Mesendoderm (in vitro differentiated cells): Measurements from ENCODE around the gene ZNF101.

Experiments
- DNase-seq: peaks from one replicate; pipeline ENCODE4 v3.0.0; 2013
- H2AK5ac ChIP-seq: 2 replicates; pipeline ENCODE4 v1.6.1; 2013; ENCODE audit warnings: low read length, inconsistent platforms
- H2BK120ac ChIP-seq: 2 replicates; pipeline ENCODE4 v1.6.1; 2013; ENCODE audit warnings: low read depth, mild to moderate bottlenecking, low read length, moderate library complexity, mixed read lengths
- H2BK15ac ChIP-seq: replicated peaks from 2 replicates; pipeline ENCODE4 v1.6.1; 2013; ENCODE audit warnings: low read depth, mild to moderate bottlenecking, moderate library complexity
- H2BK5ac ChIP-seq: 2 replicates; pipeline ENCODE4 v1.6.1; 2013; ENCODE audit warnings: low read length, inconsistent platforms
- H3K18ac ChIP-seq: 2 replicates; pipeline ENCODE4 v1.6.1; 2013; ENCODE audit warnings: mild to moderate bottlenecking, low read length, mixed read lengths
- H3K23ac ChIP-seq: one replicate; pipeline ENCODE4 v1.6.1; 2013; ENCODE audit warnings: low read length
- H3K27ac ChIP-seq: 2 replicates; pipeline ENCODE4 v1.5.1; 2013; ENCODE audit warnings: low read depth, mild to moderate bottlenecking, inconsistent platforms, low read length, moderate library complexity
- H3K27me3 ChIP-seq: 2 replicates; pipeline ENCODE4 v1.6.1; 2013; ENCODE audit warnings: low read length, control low read depth, mild to moderate bottlenecking, inconsistent platforms; ENCODE audit not compliant: insufficient read depth, poor library complexity
- H3K36me3 ChIP-seq: 2 replicates; pipeline ENCODE4 v1.6.1; 2013; ENCODE audit warnings: low read length, inconsistent platforms; ENCODE audit not compliant: control insufficient read depth, insufficient read depth
- H3K4ac ChIP-seq: one replicate; pipeline ENCODE4 v1.6.1; 2013; ENCODE audit warnings: low read depth, mild to moderate bottlenecking, low read length, moderate library complexity
- H3K4me1 ChIP-seq: 2 replicates; pipeline ENCODE4 v1.6.1; 2013; ENCODE audit warnings: low read depth, low read length, inconsistent platforms; ENCODE audit not compliant: control insufficient read depth
- H3K4me2 ChIP-seq: 2 replicates; pipeline ENCODE4 v1.6.1; 2013; ENCODE audit warnings: low read length
- H3K4me3 ChIP-seq: 2 replicates; pipeline ENCODE4 v1.5.1; 2013; ENCODE audit warnings: mild to moderate bottlenecking, low read length
- H3K56ac ChIP-seq: one replicate; pipeline ENCODE4 v1.6.1; 2013; ENCODE audit warnings: low read length
- H3K79me1 ChIP-seq: 2 replicates; pipeline ENCODE4 v1.6.1; 2013; ENCODE audit warnings: low read length, inconsistent platforms
- H3K79me2 ChIP-seq: 2 replicates; pipeline ENCODE4 v1.6.1; 2013; ENCODE audit warnings: mild to moderate bottlenecking, low read length; ENCODE audit not compliant: control insufficient read depth, insufficient read depth
- H3K9ac ChIP-seq: 2 replicates; pipeline ENCODE4 v1.6.1; 2013; ENCODE audit warnings: low read length, inconsistent platforms
- H4K5ac ChIP-seq: one replicate; pipeline ENCODE4 v1.6.1; 2013; ENCODE audit warnings: low read length
- H4K8ac ChIP-seq: one replicate; pipeline ENCODE4 v1.6.1; 2013; ENCODE audit warnings: low read depth, mild to moderate bottlenecking, control low read depth, low read length, moderate library complexity
- WGBS: extraction: QIAGEN DNeasy Blood & Tissue Kit; methylation state at CpG from one replicate; pipeline ENCODE4 v1.1.7; 2013; ENCODE audit warnings: low lambda C conversion rate, missing lambda C conversion rate; ENCODE audit not compliant: insufficient coverage; ENCODE audit errors: extremely low coverage; 5-methylcytosine and 5-hydroxymethylcytosine counted together

ZNF101 gene

GRCh38 chr19:19631346-19631745 is 37.3 kb upstream of the ZNF101 start:
- peaks cover 5% of the 10 kb centered on the region for H3K79me1 ChIP-seq
- no peak overlapping the region for H3K4me2 ChIP-seq
- H2BK5ac ChIP-seq, result no peak overlapping the region
- WGBS, result no CpG with 5 or more reads among the region's 7 CpGs
- H3K23ac ChIP-seq, result no peak overlapping the region
- peaks cover 5% of the 10 kb centered on the region for H3K4me1 ChIP-seq
- peaks cover 3% of the 10 kb centered on the region for H3K36me3 ChIP-seq
- H2BK15ac ChIP-seq, result no peak overlapping the region
- no peak overlapping the region for H3K18ac ChIP-seq
- no peak for DNase-seq
- no peaks in the 10 kb centered on the region for H3K79me2 ChIP-seq
- no peak overlapping the region for H2AK5ac ChIP-seq
- H3K4ac ChIP-seq, result no peak overlapping the region
- H3K56ac ChIP-seq, result no peak overlapping the region
- H3K27ac ChIP-seq, result no peak overlapping the region
- H3K4me3 ChIP-seq, result no peak overlapping the region
- no peak overlapping the region for H3K9ac ChIP-seq
- no peak overlapping the region for H2BK120ac ChIP-seq
- no peaks in the 10 kb centered on the region for H3K27me3 ChIP-seq
- H4K8ac ChIP-seq, result no peak overlapping the region
- no peak overlapping the region for H4K5ac ChIP-seq

DNA sequence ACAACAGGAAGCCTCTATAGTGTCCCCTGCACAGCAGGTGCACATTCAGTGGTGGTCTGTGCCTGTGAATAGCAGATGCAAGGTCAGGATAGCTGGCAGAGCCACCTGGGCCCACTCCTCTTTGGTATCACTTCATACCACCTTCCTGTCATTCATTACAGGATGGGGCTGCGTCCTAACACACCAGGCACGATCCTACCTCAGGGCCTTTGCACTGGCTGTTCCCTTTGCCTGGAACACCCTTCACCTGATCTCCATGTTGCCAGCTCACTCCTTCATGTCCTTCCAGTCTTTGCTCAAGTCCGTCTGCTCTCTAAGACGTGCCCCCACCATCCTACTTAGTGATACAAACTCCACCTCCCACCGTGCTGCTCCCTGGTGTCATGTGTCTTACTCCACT is 36.0 kb upstream of the ZNF101 start:
- no peak overlapping the region for H2BK5ac ChIP-seq
- no peaks in the 10 kb centered on the region for H3K79me1 ChIP-seq
- no peak overlapping the region for H3K9ac ChIP-seq
- H3K18ac ChIP-seq, result no peak overlapping the region
- DNase-seq, result no peak
- no peak overlapping the region for H2AK5ac ChIP-seq
- no peak overlapping the region for H4K5ac ChIP-seq
- no peaks in the 10 kb centered on the region for H3K79me2 ChIP-seq
- no CpG with 5 or more reads among the region's 5 CpGs for WGBS
- no peak overlapping the region for H3K4me3 ChIP-seq
- no peak overlapping the region for H3K4ac ChIP-seq
- no peak overlapping the region for H3K27ac ChIP-seq
- H2BK15ac ChIP-seq, result no peak overlapping the region
- no peak overlapping the region for H3K4me2 ChIP-seq
- H3K56ac ChIP-seq, result no peak overlapping the region
- peaks cover 3% of the 10 kb centered on the region for H3K36me3 ChIP-seq
- no peaks in the 10 kb centered on the region for H3K27me3 ChIP-seq
- no peak overlapping the region for H4K8ac ChIP-seq
- no peak overlapping the region for H3K23ac ChIP-seq
- H3K4me1 ChIP-seq, result no peaks in the 10 kb centered on the region
- H2BK120ac ChIP-seq, result no peak overlapping the region

DNA sequence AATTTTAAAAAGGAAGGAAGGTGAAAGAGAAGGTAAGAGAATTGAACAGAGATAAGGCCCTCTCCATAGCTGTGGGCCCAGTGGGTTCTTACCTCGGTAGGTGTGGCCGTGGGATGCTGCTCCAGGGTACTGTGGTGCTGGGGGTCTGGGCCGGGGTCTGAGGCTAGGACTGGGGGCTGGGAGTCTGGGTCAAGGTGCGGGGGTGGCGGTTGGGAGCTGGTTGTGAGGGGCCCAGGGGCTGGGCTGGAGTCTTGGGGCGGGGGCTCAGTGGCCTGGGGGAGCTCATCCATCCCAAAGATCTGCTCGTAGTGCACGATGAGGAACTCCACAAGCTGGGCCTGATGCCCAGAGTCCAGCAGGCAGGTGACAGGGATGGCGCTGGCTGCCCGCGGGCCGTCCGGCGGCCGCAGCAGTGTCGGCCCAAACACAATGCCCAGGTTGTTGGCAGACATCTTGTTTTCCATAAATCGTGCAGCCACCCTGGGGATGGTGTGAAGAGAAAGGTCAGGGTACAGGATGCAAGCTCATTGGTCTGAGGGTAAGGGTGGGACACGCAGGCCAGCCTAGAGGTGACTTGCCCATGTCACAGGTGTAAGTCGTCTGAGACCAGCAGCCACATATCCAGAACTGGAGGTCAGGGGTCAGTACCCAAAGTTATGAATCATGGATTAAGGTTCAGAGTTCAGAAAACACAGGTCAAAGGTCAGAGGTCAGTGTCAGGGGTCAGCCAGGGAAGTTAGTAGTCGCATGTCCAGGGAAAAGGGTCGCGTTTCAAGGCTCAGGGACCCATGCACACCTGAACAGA is 34.7 kb upstream of the ZNF101 start:
- Histone ChIP-seq H3K56ac (no peak overlapping the region), H2BK15ac (no peak overlapping the region), H3K79me1 (no peaks in the 10 kb centered on the region), H3K4me2 (no peak overlapping the region), H3K79me2 (no peaks in the 10 kb centered on the region), H3K4ac (no peak overlapping the region), H3K4me3 (no peak overlapping the region), H2AK5ac (no peak overlapping the region), H3K27ac (no peak overlapping the region), H3K4me1 (no peaks in the 10 kb centered on the region), H4K8ac (no peak overlapping the region), H3K23ac (no peak overlapping the region), H3K36me3 (peaks cover 3% of the 10 kb centered on the region), H2BK5ac (no peak overlapping the region), H3K27me3 (no peaks in the 10 kb centered on the region), H2BK120ac (no peak overlapping the region), H3K18ac (no peak overlapping the region), H3K9ac (no peak overlapping the region), H4K5ac (no peak overlapping the region)
- DNase-seq, result no peak
- WGBS, result no CpG with 5 or more reads among the region's 22 CpGs

GRCh38 chr19:19634516-19635312 is 33.9 kb upstream of the ZNF101 start:
- Histone ChIP-seq H3K36me3 (peaks cover 3% of the 10 kb centered on the region), H3K9ac (no peak overlapping the region)
- WGBS, result no CpG with 5 or more reads among the region's 36 CpGs

DNA sequence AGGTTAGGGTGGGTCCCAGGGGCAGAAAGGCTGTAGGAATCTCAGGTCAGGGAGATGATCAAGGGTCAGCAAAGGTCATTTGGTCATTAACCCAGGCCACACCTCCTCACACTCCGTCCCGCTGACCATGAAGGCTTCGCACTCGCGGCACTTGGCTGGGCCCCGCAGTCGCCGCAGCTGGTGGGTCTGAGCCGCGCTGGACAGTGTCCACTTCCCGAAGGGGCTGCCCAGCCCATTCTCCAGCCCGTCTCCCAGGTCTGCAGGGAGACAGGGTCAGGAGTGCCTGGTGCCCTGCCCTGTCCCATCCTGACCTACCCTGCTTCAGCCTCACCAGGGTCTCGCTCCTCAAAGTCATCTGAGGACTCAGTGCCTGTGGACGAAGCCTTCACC is 33.3 kb upstream of the ZNF101 start:
- Histone ChIP-seq H3K79me2 (no peaks in the 10 kb centered on the region), H3K27me3 (no peaks in the 10 kb centered on the region), H4K8ac (no peak overlapping the region), H3K79me1 (no peaks in the 10 kb centered on the region), H3K27ac (no peak overlapping the region), H3K56ac (no peak overlapping the region), H2AK5ac (no peak overlapping the region), H3K4me2 (no peak overlapping the region), H3K18ac (no peak overlapping the region), H3K4me1 (no peaks in the 10 kb centered on the region), H2BK15ac (no peak overlapping the region), H2BK5ac (no peak overlapping the region), H3K23ac (no peak overlapping the region), H4K5ac (no peak overlapping the region), H3K4me3 (no peak overlapping the region), H3K36me3 (peaks cover 3% of the 10 kb centered on the region), H2BK120ac (no peak overlapping the region), H3K9ac (no peak overlapping the region), H3K4ac (no peak overlapping the region)
- no CpG with 5 or more reads among the region's 14 CpGs for WGBS
- DNase-seq, result no peak

More at GRCh38 chr19:19634516-19635312, 33.9 kb upstream of the ZNF101 start:
- no peak overlapping the region for H2BK5ac ChIP-seq
- H3K4me3 ChIP-seq, result no peak overlapping the region
- no peak overlapping the region for H3K4ac ChIP-seq
- H2AK5ac ChIP-seq, result no peak overlapping the region
- DNase-seq, result no peak
- H3K79me1 ChIP-seq, result no peaks in the 10 kb centered on the region
- H3K18ac ChIP-seq, result no peak overlapping the region
- no peaks in the 10 kb centered on the region for H3K4me1 ChIP-seq
- H4K5ac ChIP-seq, result no peak overlapping the region
- no peaks in the 10 kb centered on the region for H3K27me3 ChIP-seq
- no peak overlapping the region for H2BK15ac ChIP-seq
- H4K8ac ChIP-seq, result no peak overlapping the region
- no peak overlapping the region for H2BK120ac ChIP-seq
- H3K27ac ChIP-seq, result no peak overlapping the region
- no peaks in the 10 kb centered on the region for H3K79me2 ChIP-seq
- H3K23ac ChIP-seq, result no peak overlapping the region
- H3K4me2 ChIP-seq, result no peak overlapping the region
- no peak overlapping the region for H3K56ac ChIP-seq
